Vagina (tissue), 2 donors: ENCODE results near the gene SIGLEC15.

ENCODE experiments used
- POLR2A ChIP-seq, 2 donors: fragments of 450-650 bp; IDR thresholded peaks; one replicate each; pipeline ENCODE4 v1.6.1; 2017; ENCODE audit warnings: antibody characterized with exemption in 2 of 2, mild to moderate bottlenecking in 2 of 2, moderate library complexity in 2 of 2
- TF ChIP-seq, protein P1 (sequence below), 3 experiments: fragments of 450-650 bp in 2 of 3; fragments of 200-600 bp in 1 of 3; sonication (generic) in 1 of 3; IDR thresholded peaks; one replicate each; pipeline ENCODE4 v1.5.1; 2017 to 2019; ENCODE audit warnings: antibody characterized with exemption in 3 of 3, mild to moderate bottlenecking in 2 of 3, moderate library complexity in 2 of 3

DNA sequence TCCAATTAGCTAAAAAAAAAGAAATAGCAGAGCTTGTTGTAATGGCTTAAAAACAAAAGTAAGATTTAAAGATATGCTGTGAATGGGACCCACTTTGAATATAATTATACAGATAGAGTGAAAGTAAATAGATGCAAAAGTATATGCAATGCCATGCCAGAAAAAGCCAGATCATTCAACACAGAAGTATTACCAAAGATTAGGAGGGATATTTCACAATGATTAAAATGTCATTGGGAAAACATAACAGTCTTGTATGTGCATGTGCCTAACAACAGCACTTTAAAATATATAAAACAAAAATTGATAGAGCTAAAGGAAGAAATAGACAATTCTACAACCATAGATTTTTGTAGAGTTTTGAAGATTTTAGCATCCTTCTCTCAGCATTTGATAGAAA, 19.9 kb upstream of the SIGLEC15 start:
- TF ChIP-seq, protein P1, sequence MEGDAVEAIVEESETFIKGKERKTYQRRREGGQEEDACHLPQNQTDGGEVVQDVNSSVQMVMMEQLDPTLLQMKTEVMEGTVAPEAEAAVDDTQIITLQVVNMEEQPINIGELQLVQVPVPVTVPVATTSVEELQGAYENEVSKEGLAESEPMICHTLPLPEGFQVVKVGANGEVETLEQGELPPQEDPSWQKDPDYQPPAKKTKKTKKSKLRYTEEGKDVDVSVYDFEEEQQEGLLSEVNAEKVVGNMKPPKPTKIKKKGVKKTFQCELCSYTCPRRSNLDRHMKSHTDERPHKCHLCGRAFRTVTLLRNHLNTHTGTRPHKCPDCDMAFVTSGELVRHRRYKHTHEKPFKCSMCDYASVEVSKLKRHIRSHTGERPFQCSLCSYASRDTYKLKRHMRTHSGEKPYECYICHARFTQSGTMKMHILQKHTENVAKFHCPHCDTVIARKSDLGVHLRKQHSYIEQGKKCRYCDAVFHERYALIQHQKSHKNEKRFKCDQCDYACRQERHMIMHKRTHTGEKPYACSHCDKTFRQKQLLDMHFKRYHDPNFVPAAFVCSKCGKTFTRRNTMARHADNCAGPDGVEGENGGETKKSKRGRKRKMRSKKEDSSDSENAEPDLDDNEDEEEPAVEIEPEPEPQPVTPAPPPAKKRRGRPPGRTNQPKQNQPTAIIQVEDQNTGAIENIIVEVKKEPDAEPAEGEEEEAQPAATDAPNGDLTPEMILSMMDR (IDR thresholded peaks at IDR 0.05): no peak
- no peak for TF ChIP-seq POLR2A (IDR thresholded peaks at IDR 0.05)
